RPMI8226 (cell line): ENCODE data around the gene MVD.
"Not testable (repeated sequence)": the region's sequence is repeated elsewhere in the genome, so short reads cannot be mapped to it uniquely, and the experiment has no call there.

Experiments used
- DNase-seq: peaks from one replicate; pipeline ENCODE4 v3.0.0-alpha.2; 2015

Gene MVD

GRCh38 chr16:88680554-88681083 lies 17.7 kb upstream of the MVD start:
- DNase-seq = no peak

GRCh38 chr16:88678224-88678979 lies 15.5 kb upstream of the MVD start:
- DNase-seq = no peak

- DNase-seq = no peak
Measured at GRCh38 chr16:88677721-88678120, 14.8 kb upstream of the MVD start.

GRCh38 chr16:88676502-88677242 lies 13.8 kb upstream of the MVD start:
- DNase-seq = no peak

- DNase-seq = no peak
Measured at GRCh38 chr16:88673716-88674379, 11.0 kb upstream of the MVD start.

GRCh38 chr16:88672776-88673175 lies 9.9 kb upstream of the MVD start:
- DNase-seq = no peak

- DNase-seq = no peak
Measured at GRCh38 chr16:88671806-88672205, 8.9 kb upstream of the MVD start.

GRCh38 chr16:88669980-88670379 lies 7.1 kb upstream of the MVD start:
- DNase-seq = no peak

GRCh38 chr16:88669493-88669892 lies 6.6 kb upstream of the MVD start:
- not testable (repeated sequence) for DNase-seq

- no peak for DNase-seq
Measured at GRCh38 chr16:88667461-88667860, 4.6 kb upstream of the MVD start.

- DNase-seq = no peak
Measured at GRCh38 chr16:88665570-88665969, 2.7 kb upstream of the MVD start.

- no peak for DNase-seq
Measured at GRCh38 chr16:88665148-88665547, 2.3 kb upstream of the MVD start.

- DNase-seq = no peak
Measured at GRCh38 chr16:88662222-88662842, 559 bp downstream of the MVD start.

- DNase-seq = no peak
Measured at GRCh38 chr16:88661468-88661867, 1.4 kb downstream of the MVD start.

- no peak for DNase-seq
Measured at GRCh38 chr16:88659160-88659559, 3.7 kb downstream of the MVD start.

- no peak for DNase-seq
Measured at GRCh38 chr16:88658714-88659113, 4.2 kb downstream of the MVD start.

- DNase-seq = no peak
Measured at GRCh38 chr16:88657371-88657770, 5.5 kb downstream of the MVD start.

GRCh38 chr16:88656291-88656980 lies 6.5 kb downstream of the MVD start:
- no peak for DNase-seq

GRCh38 chr16:88655733-88656281 lies 7.1 kb downstream of the MVD start:
- DNase-seq = no peak

GRCh38 chr16:88655053-88655732 lies 7.7 kb downstream of the MVD start:
- no peak for DNase-seq

- DNase-seq = no peak
Measured at GRCh38 chr16:88654363-88655052, 8.4 kb downstream of the MVD start.
